ENCODE data around the gene MUC13. TPM values are rescaled to one million over a fixed set of nuclear protein-coding genes. Genes with fewer than 3 reads are reported as not detected.

The MUC13 gene
- total and polyA plus RNA-seq, 9 of the 15 experiments (the other 6 are each of a cell fraction or from before 2014, with no cell fraction given), result 0.09 TPM; not detected in 8

DNA sequence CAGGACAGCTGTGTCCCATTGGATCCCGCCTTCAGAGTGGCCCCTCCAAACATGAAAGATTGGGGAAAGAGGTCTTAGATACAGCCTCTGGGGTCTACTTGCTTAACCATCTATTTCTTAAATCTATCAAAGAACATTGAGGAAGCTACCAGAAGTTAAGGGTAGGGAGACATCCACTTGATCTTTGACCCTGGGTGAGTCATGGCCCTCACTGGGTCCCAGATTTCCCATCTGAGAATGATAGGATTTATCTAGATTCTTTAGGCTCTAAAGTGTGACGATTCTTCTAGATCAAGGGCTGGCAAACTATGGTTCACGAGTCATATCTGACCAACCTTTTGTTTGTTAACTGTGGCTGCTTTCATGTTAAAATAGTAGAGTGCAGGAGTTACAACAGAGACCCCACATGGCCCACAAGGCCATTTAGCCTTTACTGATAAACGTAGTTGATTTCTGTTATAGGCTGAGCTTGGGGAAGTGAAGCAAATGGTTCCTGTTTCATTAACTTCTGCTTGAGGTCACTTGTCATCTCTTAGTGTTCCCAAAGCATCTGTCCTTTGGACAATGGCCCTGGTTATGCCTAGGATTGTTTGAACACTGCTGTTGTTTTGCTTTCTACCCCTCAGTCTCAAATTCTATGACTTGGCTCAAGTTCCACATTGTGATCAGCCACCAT lies 8.0 kb downstream of the MUC13 start:
- TF ChIP-seq LEF1 (IDR thresholded peaks at IDR 0.05) (no peak), COPS2 (conservative IDR thresholded peaks at IDR 0.05) (no peak), HDAC2 (IDR thresholded peaks at IDR 0.05) (no peak), HDAC6 (IDR thresholded peaks at IDR 0.05; ENCODE audit: low read depth, low read length) (no peak), CBX8 (IDR thresholded peaks at IDR 0.05; ENCODE audit: borderline replicate concordance, extremely low read depth, low read depth, low read length, poor library complexity, severe bottlenecking) (no peak), ZKSCAN3 (CRISPR knock-in tag; IDR thresholded peaks at IDR 0.05) (no peak), TCF3 (CRISPR knock-in tag; IDR thresholded peaks at IDR 0.05) (no peak)
- ChIA-PET POLR2A (no interaction called here), CTCF (ENCODE audit: low intra/inter-chr PET ratio) (no interaction called here)

More for the DNA sequence above, 8.0 kb downstream of the MUC13 start:
- FAIRE-seq (no peak), DNase-seq (ENCODE audit: extremely low read depth in 1 of 4, low spot score in 3 of 4) (no peak), ATAC-seq (no peak)
- intact Hi-C loops (cut with micrococcal nuclease) (loop anchor here (5.0 kb wide), 2 partner anchors 61 to 236 kb away; no protein-coding TSS in a partner anchor), in situ Hi-C loops (cut with MboI) (loop anchor here (10.0 kb wide), 1 partner anchor 658 kb away; no protein-coding TSS in a partner anchor)
- no peak overlapping the region for H3K9ac ChIP-seq (ENCODE audit: insufficient read depth in 1 of 2, low read depth in 2 of 2, low read length in 2 of 2)
- 0% methylated on average over 4 of the region's 4 CpGs for WGBS (ENCODE audit: insufficient coverage, low coverage, missing lambda C conversion rate)
- no TSS peak for BruUV-seq (replicated peaks)
- H3K27ac ChIP-seq (ENCODE audit: extremely low read depth, low read depth, low read length), result no peak overlapping the region
- no peaks in the 10 kb centered on the region for H3K4me1 ChIP-seq (replicated peaks in 1 of 2; ENCODE audit: control insufficient read depth in 2 of 2, insufficient read depth in 2 of 2, low read length in 2 of 2)
- no peaks in the 10 kb centered on the region for H4K20me1 ChIP-seq (replicated peaks; ENCODE audit: control insufficient read depth, insufficient read depth, low read length)
- no peak overlapping the region for H3K4me2 ChIP-seq (ENCODE audit: insufficient read depth, low read length)
- H3K36me3 ChIP-seq (ENCODE audit: control insufficient read depth, insufficient read depth, low read length), result no peaks in the 10 kb centered on the region
- H3K9me1 ChIP-seq (ENCODE audit: control insufficient read depth, insufficient read depth, low read length), result no peaks in the 10 kb centered on the region
- H3K79me2 ChIP-seq (ENCODE audit: control insufficient read depth, insufficient read depth, low read length), result no peaks in the 10 kb centered on the region
- no peak overlapping the region for H2AFZ ChIP-seq (ENCODE audit: low read depth, low read length)
- H3K27me3 ChIP-seq (ENCODE audit: control insufficient read depth in 2 of 2, insufficient read depth in 2 of 2, low read length in 2 of 2), result no peaks in the 10 kb centered on the region
- no peaks in the 10 kb centered on the region for H3K9me3 ChIP-seq (replicated peaks; ENCODE audit: control insufficient read depth, insufficient read depth, low read depth, low read length)
- H3K4me3 ChIP-seq, result no peak overlapping the region

Data from K562 (cell line).